CD4-positive, alpha-beta T cell treated with Interleukin-6 at 100 ng/mL for 8 hours (primary cell): ENCODE results near the gene SMAD5.

Source experiments
- DNase-seq: peaks from one replicate; pipeline ENCODE4 v3.0.0-alpha.2; 2020; ENCODE audit warnings: mixed read lengths, low spot score

Gene SMAD5

DNA sequence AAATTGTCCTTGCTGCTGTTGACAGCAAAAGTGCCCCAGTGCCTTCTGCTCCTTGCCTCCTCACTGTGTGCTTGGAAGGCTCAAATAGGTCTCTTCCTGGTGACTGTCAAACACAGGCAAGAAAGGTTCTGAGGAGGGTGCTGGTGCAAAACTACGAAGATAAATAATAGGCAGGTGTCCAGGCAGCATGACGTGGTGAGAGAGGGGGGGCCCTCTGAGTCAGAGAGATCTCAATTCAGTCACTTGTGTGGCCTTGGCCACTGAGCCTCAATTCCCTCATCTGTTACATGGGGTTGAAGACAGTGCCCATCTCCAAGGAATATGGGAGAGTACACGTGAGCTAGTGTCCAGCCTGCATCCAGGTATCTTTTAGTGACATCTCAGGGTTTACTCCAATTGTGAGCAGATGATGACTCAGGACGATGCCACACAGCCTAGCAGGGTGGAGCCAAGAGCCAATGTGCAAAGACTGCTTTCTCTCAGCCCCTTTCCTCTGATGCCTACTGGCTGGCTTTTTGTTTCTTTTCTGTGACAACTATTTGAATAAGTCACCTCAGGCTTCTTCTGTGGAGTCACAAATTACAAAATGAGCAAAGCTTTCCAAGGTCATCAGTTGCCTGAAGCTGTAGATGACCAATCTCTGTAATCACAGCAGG is 90.1 kb downstream of the SMAD5 start:
- no peak for DNase-seq

DNA sequence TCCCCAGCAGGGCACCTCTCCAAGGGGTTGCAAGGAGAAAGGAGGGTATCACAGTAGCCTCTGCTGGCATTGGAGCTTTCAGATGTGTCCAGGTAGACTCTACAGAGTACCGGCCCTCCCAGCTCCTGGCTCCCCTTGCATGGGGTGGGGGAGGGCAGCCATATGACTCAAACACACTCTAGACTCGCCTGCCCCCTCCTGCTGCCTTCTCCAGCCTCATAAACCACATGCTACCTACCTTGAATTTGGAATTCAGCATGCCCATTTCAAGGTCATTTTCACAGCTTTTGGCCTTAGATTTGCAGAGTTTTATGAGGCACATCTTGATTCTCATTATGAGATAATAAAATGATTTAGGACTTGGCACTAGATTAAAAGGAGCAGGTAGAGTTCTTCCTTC is 93.2 kb downstream of the SMAD5 start:
- no peak for DNase-seq

DNA sequence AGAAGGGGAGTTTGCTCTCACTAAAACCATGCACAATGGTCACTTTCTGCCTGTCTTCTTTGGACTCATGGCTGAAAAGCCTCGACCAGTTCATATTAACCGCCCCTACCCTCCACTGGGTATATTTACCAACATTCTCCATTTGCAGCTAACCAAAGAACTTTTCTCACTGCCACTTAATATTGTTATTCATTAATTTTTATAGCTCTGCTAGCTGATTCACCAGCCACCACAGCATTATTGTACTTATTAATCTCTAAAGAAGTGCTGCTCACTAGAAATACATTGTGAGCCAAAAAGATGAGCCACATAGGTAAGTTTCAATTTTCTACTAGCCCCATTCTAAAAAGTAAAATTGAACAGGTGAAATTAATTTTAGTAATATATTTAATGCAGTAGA is 93.8 kb downstream of the SMAD5 start:
- DNase-seq: no peak

DNA sequence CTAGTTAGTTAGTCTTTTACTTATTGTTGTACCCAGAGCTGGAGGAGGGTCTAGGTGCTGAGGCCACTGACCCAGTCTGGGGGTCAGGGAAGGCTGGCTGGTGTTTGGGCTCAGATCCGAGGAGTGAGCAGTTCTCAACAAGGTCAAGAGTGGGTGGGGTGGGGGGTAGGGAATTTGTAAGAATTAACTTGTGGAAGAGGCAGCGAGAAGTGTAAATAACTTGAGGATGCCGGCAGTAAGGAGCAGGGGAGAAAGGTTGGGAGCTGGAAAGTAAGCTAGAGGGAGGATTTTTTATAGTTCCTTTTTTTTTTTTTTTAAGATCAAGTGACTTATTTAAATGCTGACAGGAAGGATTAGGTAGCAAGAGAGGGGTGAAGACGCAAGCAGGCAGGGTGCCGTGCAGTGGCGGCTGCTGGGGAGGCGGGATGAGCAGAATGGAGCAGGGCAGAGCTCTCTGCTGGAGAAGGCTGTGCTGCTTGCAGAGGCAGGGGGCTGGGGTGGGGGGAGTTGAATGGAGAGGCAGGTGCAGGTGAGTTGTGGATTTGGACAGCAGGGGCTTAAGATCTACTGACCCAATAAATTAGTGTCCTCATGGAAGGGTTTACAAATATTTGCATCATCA is 95.6 kb downstream of the SMAD5 start:
- no peak for DNase-seq

DNA sequence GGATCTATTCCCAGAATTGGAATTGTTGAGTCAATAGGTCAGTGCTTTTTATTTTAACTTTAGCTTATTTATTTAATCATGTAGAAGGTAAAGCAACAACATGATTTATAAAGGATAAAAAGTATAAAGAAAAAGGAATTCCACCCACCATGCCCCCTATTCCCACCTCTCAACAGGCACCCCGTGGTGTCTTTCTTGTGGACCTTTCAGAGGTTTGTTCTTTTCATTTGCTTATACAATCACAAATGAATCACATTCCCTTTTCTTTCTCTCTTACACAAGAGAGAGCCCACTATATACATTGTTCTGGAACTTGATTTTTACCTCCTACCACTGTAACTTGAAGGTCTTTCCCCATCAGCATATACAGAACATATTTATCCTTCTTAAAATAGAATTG is 97.5 kb downstream of the SMAD5 start:
- no peak for DNase-seq

DNA sequence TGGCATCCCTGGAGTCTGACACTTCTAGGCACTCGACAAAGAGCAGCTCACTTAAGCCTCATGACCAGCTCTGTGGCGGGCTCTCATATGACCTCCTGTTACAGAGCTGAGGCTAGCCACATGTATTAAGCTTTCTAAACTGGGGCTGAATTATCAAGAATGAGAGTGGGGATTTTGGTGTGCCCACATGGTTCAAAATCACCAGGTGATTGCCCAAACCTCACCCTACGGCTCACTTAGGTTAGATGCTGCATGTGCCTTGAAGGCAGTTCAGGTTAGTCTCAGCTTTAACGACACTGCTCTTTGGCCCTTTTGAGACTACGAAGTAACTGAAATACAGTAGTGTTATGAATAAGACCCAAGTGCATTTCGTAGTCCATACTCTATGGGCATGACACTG is 99.7 kb downstream of the SMAD5 start:
- DNase-seq: no peak
